K562 (cell line): Measurements from ENCODE around the gene WDR1. TPM values are rescaled to one million over a fixed set of nuclear protein-coding genes. Genes with fewer than 3 reads are reported as not detected.

Experiments
- DPF2 ChIP-seq: fragments of 450-650 bp; IDR thresholded peaks from 2 replicates; pipeline ENCODE4 v1.6.1; 2016
- E2F6 ChIP-seq, 2 experiments: IDR thresholded peaks; 2 replicates each; pipeline ENCODE4 v1.6.1; 2011; ENCODE audit warnings: borderline replicate concordance in 1 of 2, control low read depth in 1 of 2, low read depth in 1 of 2, low read length in 1 of 2, mild to moderate bottlenecking in 1 of 2, mixed read lengths in 1 of 2, moderate library complexity in 1 of 2; ENCODE audit not compliant: insufficient read depth in 1 of 2, insufficient read length in 1 of 2, poor library complexity in 1 of 2, severe bottlenecking in 1 of 2; ENCODE audit errors: extremely low read depth in 1 of 2
- FOSL1 ChIP-seq: fragments of 200-800 bp; sonication (Bioruptor generic); conservative IDR thresholded peaks from 2 replicates; pipeline ENCODE4 v1.6.1; 2016; ENCODE audit warnings: missing genetic modification characterization, missing compliant biosample characterization
- HNRNPH1 ChIP-seq: fragments of 200-400 bp; formaldehyde crosslinking; optimal IDR thresholded peaks from 2 replicates; pipeline ENCODE3; 2017; ENCODE audit warnings: low read depth, mild to moderate bottlenecking, low read length, moderate library complexity
- KHSRP ChIP-seq: fragments of 450-650 bp; IDR thresholded peaks from 2 replicates; pipeline ENCODE4 v1.6.1; 2017
- MAFF ChIP-seq: IDR thresholded peaks from 2 replicates; pipeline ENCODE4 v1.6.1; 2012; ENCODE audit warnings: low read length, improper control_type of control experiment
- MAX ChIP-seq: sonication (generic); formaldehyde crosslinking; IDR thresholded peaks from 2 replicates; pipeline ENCODE4 v1.9.0; 2022; ENCODE audit warnings: mild to moderate bottlenecking, missing genetic modification reagents
- MEF2A ChIP-seq: IDR thresholded peaks from 2 replicates; pipeline ENCODE4 v1.6.1; 2011; ENCODE audit warnings: low read depth, mild to moderate bottlenecking, low read length, moderate library complexity; ENCODE audit not compliant: control insufficient read depth
- MEIS2 ChIP-seq: fragments of 450-650 bp; IDR thresholded peaks from 2 replicates; pipeline ENCODE4 v1.6.1; 2014; ENCODE audit warnings: mild to moderate bottlenecking; ENCODE audit not compliant: partially characterized antibody
- NCOA4 ChIP-seq: fragments of 450-650 bp; IDR thresholded peaks from 2 replicates; pipeline ENCODE4 v1.6.1; 2018; ENCODE audit warnings: mild to moderate bottlenecking; ENCODE audit not compliant: partially characterized antibody
- SMARCE1 ChIP-seq: fragments of 450-650 bp; IDR thresholded peaks from 2 replicates; pipeline ENCODE4 v1.7.1; 2016; ENCODE audit warnings: mild to moderate bottlenecking
- ZNF780A ChIP-seq: fragments of 250-450 bp; sonication (Bioruptor Pico); IDR thresholded peaks from 2 replicates; pipeline ENCODE4 v1.5.0; 2021; ENCODE audit warnings: mild to moderate bottlenecking
- polyA plus RNA-seq, 8 experiments: library from polyadenylated mRNA; depleted of rRNA in 4 of 8; stranded (reverse) in 5 of 8; unstranded in 3 of 8; fragments of >200 nt; fragmentation: Nextera tagmentation in 2 of 8; fragmentation: Illumina TruSeq in 1 of 8; extraction: Ambion mirVana in 2 of 8; extraction: Trizol in 1 of 8; gene quantifications; 2 replicates each; pipeline versions ENCODE4 v1.2.1 to v1.2.3, GENCODE V29; 2011 to 2014; ENCODE audit warnings: inconsistent platforms in 1 of 8, missing spikeins in 1 of 8
- total RNA-seq, 7 experiments: library from RNA; depleted of rRNA in 6 of 7; stranded (reverse); fragments of >200 nt in 6 of 7; fragmentation: Illumina TruSeq in 2 of 7; extraction: Trizol in 2 of 7; gene quantifications; 2 replicates each; pipeline versions ENCODE4 v1.2.1 to v1.2.3, GENCODE V29; 2011 to 2021; ENCODE audit warnings: low replicate concordance in 1 of 7

Gene WDR1
- total and polyA plus RNA-seq, 9 of the 15 experiments (the other 6 are each of a cell fraction or from before 2014, with no cell fraction given) = 16.1 to 213 (median 125) TPM

- TF ChIP-seq HNRNPH1 (no peak), KHSRP (no peak), SMARCE1 (no peak), MAFF (peak; percentile 97), E2F6 (IDR thresholded peaks at IDR 0.05; ENCODE audit: borderline replicate concordance in 1 of 2, extremely low read depth in 1 of 2, insufficient read depth in 1 of 2, insufficient read length in 1 of 2, low read depth in 1 of 2, low read length in 1 of 2, poor library complexity in 1 of 2, severe bottlenecking in 1 of 2) (peak in 1 of 2 experiments; percentile 15), NCOA4 (no peak), ZNF780A (CRISPR knock-in tag) (no peak), FOSL1 (tag) (peak; percentile 92), DPF2 (peak; percentile 36; the same call in 1 of the 2 replicates), MAX (CRISPR knock-in tag) (peak; percentile 45; the same call in 1 of the 2 replicates), MEF2A (peak; percentile 76; the same call in 1 of the 2 replicates), MEIS2 (peak; percentile 8)
These were observed 20.2 kb downstream of the WDR1 start (continued) for GRCh38 chr4:10096201-10096977.
